Lower lobe of right lung (tissue), 2 donors: ENCODE results near the gene ASCC3. TPM values are rescaled to one million over a fixed set of nuclear protein-coding genes. Genes with fewer than 3 reads are reported as not detected.
"Not testable (repeated sequence)": the region's sequence is repeated elsewhere in the genome, so short reads cannot be mapped to it uniquely, and the experiment has no call there.

Source experiments
- ATAC-seq, 2 donors: fragments of 200-7000 bp; cut with Tn5 transposase; one replicate each; pipeline ENCODE4 v1.9.1; 2020 to 2022; ENCODE audit warnings: mild to moderate bottlenecking in 2 of 2, moderate library complexity in 2 of 2
- DNase-seq: peaks from one replicate; pipeline ENCODE4 v3.0.0-alpha.2; 2020
- H3K27ac ChIP-seq: fragments of 200-600 bp; one replicate; pipeline ENCODE4 v1.8.0; 2022
- H3K27me3 ChIP-seq: fragments of 200-600 bp; one replicate; pipeline ENCODE4 v1.8.0; 2022; ENCODE audit warnings: low read depth
- H3K36me3 ChIP-seq: fragments of 200-600 bp; one replicate; pipeline ENCODE4 v1.8.0; 2022; ENCODE audit warnings: mild to moderate bottlenecking
- H3K4me1 ChIP-seq: fragments of 200-600 bp; one replicate; pipeline ENCODE4 v1.8.0; 2022
- H3K4me3 ChIP-seq: fragments of 200-600 bp; one replicate; pipeline ENCODE4 v1.8.0; 2022; ENCODE audit warnings: mild to moderate bottlenecking
- H3K9me3 ChIP-seq: fragments of 200-600 bp; one replicate; pipeline ENCODE4 v1.8.0; 2022
- CTCF ChIP-seq: fragments of 200-600 bp; IDR thresholded peaks from one replicate; pipeline ENCODE4 v1.8.0; 2022; ENCODE audit warnings: antibody characterized with exemption, mild to moderate bottlenecking
- intact Hi-C: fragments of 100-400 bp; cut with DNase I; formaldehyde crosslinking; loops from one replicate; pipeline ENCODE4 v1.11.0; 2022
- total RNA-seq: library from RNA; stranded (reverse); fragmentation: NEBNext Ultra II Directional; extraction: Animal tissue kit (Norgen Biotek cat#: 25700); gene quantifications from one replicate; pipeline ENCODE4 v1.2.1, GENCODE V29; 2021
- donor health status: DM: no; HTN: yes; CAD: no; lungs with severe emphysema.

The ASCC3 gene
- total RNA-seq, 1 donor from 2014 or later: 34.8 TPM

- ATAC-seq: no peak
- H3K4me1 ChIP-seq: no peaks in the 10 kb centered on the region
- H3K9me3 ChIP-seq: no peaks in the 10 kb centered on the region
- TF ChIP-seq CTCF: no peak
- DNase-seq: no peak
- H3K27me3 ChIP-seq: no peaks in the 10 kb centered on the region
- no peak overlapping the region for H3K27ac ChIP-seq
- intact Hi-C loops: no loop called here
- H3K36me3 ChIP-seq: peaks cover 12% of the 10 kb centered on the region
- H3K4me3 ChIP-seq: no peak overlapping the region
These were observed 34.9 kb downstream of the ASCC3 start for GRCh38 chr6:100846276-100846675.

DNA sequence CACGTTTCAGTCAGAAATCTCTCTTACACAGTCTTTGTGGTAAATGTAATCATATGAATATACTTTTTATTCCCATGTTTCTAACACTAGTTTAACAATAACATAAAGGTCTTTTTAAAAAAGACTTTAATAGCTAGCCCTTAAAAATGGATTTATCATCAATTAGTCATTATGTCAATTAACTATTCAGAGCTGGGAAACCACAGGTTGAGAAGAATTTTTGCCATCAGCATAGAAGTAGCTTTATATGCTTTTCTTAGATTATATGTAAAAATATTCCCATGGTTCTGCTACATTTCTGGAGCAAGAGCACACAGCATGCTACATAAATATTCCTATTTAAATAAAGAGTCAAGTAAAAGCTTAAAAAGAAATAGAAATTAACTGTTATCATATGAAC lies 35.5 kb downstream of the ASCC3 start:
- H3K4me3 ChIP-seq: no peak overlapping the region
- DNase-seq (no peak), ATAC-seq (no peak)
- H3K36me3 ChIP-seq: peaks cover 12% of the 10 kb centered on the region
- H3K27ac ChIP-seq: no peak overlapping the region
- no peaks in the 10 kb centered on the region for H3K4me1 ChIP-seq
- no peak for TF ChIP-seq CTCF
- H3K9me3 ChIP-seq: no peaks in the 10 kb centered on the region
- intact Hi-C loops: no loop called here
- no peaks in the 10 kb centered on the region for H3K27me3 ChIP-seq

DNA sequence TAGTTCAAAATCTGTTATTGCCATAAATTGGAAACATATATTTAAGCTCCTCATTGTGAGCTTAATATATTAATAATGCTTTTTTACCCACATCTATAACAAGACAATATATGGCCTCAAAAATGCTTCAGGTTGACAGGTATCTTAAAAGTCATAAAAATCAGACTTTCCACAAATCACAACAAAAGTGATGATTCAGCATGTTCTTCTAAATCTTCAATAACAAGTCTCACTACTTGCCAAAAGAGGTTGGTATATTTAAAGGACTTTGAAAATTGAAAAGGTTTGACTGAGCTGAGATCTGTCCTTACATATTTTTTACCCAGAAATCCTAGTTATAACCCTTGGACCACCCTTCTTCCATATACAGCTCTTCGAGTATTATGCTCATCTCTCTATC lies 41.7 kb downstream of the ASCC3 start:
- H3K4me1 ChIP-seq: no peaks in the 10 kb centered on the region
- H3K27me3 ChIP-seq: no peaks in the 10 kb centered on the region
- intact Hi-C loops: no loop called here
- TF ChIP-seq CTCF: no peak
- no peak overlapping the region for H3K27ac ChIP-seq
- DNase-seq (no peak), ATAC-seq (no peak)
- no peak overlapping the region for H3K4me3 ChIP-seq
- H3K36me3 ChIP-seq: no peaks in the 10 kb centered on the region
- no peaks in the 10 kb centered on the region for H3K9me3 ChIP-seq

GRCh38 chr6:100838011-100838410 lies 43.1 kb downstream of the ASCC3 start:
- Histone ChIP-seq H3K36me3 (no peaks in the 10 kb centered on the region), H3K27me3 (no peaks in the 10 kb centered on the region), H3K9me3 (no peaks in the 10 kb centered on the region), H3K27ac (no peak overlapping the region), H3K4me3 (no peak overlapping the region), H3K4me1 (no peaks in the 10 kb centered on the region)
- no peak for TF ChIP-seq CTCF
- ATAC-seq (no peak), DNase-seq (no peak)
- intact Hi-C loops: no loop called here

GRCh38 chr6:100833972-100834574 lies 47.1 kb downstream of the ASCC3 start:
- intact Hi-C loops: no loop called here
- H3K9me3 ChIP-seq: no peaks in the 10 kb centered on the region
- no peaks in the 10 kb centered on the region for H3K36me3 ChIP-seq
- ATAC-seq (no peak), DNase-seq (no peak)
- no peaks in the 10 kb centered on the region for H3K4me1 ChIP-seq
- no peak overlapping the region for H3K4me3 ChIP-seq
- no peak for TF ChIP-seq CTCF
- H3K27ac ChIP-seq: no peak overlapping the region
- no peaks in the 10 kb centered on the region for H3K27me3 ChIP-seq

DNA sequence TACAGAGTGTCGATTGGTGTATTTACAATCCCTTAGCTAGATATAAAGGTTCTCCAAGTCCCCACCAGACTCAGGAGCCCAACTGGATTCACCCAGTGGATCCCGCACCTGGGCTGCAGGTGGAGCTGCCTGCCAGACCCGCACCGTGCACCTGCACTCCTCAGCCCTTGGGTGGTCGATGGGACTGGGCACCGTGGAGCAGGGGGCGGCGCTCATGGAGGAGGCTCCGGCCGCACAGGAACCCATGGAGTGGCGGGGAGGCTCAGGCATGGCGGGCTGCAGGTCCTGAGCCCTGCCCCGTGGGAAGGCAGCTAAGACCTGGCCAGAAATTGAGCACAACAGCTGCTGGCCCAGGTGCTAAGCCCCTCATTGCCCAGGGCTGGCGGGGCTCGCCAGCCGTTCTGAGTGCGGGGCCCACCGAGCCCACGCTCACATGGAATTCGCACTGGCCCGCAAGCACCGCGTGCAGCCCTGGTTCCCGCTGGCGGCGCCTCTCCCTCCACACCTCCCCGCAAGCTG lies 52.0 kb downstream of the ASCC3 start:
- not testable (repeated sequence) for H3K27me3 ChIP-seq

More for the DNA sequence above, 52.0 kb downstream of the ASCC3 start:
- intact Hi-C loops, DNase-seq, H3K4me3 ChIP-seq, H3K27ac ChIP-seq, H3K4me1 ChIP-seq, ATAC-seq, H3K36me3 ChIP-seq, H3K9me3 ChIP-seq: not testable (repeated sequence)
